ENCODE data around the gene CHD3. TPM values are rescaled to one million over a fixed set of nuclear protein-coding genes. Genes with fewer than 3 reads are reported as not detected.

Gene CHD3
- total RNA-seq, 1 donor from 2014 or later, result 339 TPM

GRCh38 chr17:7912927-7913524 is 24.4 kb downstream of the CHD3 start:
- Mint-ChIP-seq H3K4me3 (no peak overlapping the region), H3K36me3 (peaks cover 37% of the 10 kb centered on the region), H3K27me3 (ENCODE audit: low read depth) (no peaks in the 10 kb centered on the region), H3K27ac (peak overlapping the region; percentile 73), H3K9me3 (no peaks in the 10 kb centered on the region), H3K4me1 (peaks cover 28% of the 10 kb centered on the region)
- no peak for DNase-seq (ENCODE audit: low spot score in 2 of 2, unreplicated experiment in 2 of 2)
- TF ChIP-seq CTCF (IDR thresholded peaks at IDR 0.05; ENCODE audit: unreplicated experiment), result peak; percentile 27

- TF ChIP-seq CTCF (IDR thresholded peaks at IDR 0.05; ENCODE audit: unreplicated experiment), result no peak
- H3K27me3 Mint-ChIP-seq (ENCODE audit: low read depth), result no peaks in the 10 kb centered on the region
- peaks cover 21% of the 10 kb centered on the region for H3K36me3 Mint-ChIP-seq
- no peak for DNase-seq (ENCODE audit: low spot score in 2 of 2, unreplicated experiment in 2 of 2)
- H3K9me3 Mint-ChIP-seq, result no peaks in the 10 kb centered on the region
- peak overlapping the region; percentile 75 for H3K4me3 Mint-ChIP-seq
- H3K4me1 Mint-ChIP-seq, result peaks cover 28% of the 10 kb centered on the region
- peak overlapping the region; percentile 95 for H3K27ac Mint-ChIP-seq
Observed at GRCh38 chr17:7915179-7915610, 26.6 kb downstream of the CHD3 start.

- peaks cover 28% of the 10 kb centered on the region for H3K4me1 Mint-ChIP-seq
- H3K27me3 Mint-ChIP-seq (ENCODE audit: low read depth), result no peaks in the 10 kb centered on the region
- H3K4me3 Mint-ChIP-seq, result peak within 1 kb of the TSS; percentile 75
- TF ChIP-seq CTCF (IDR thresholded peaks at IDR 0.05; ENCODE audit: unreplicated experiment), result no peak
- no peaks in the 10 kb centered on the region for H3K9me3 Mint-ChIP-seq
- H3K27ac Mint-ChIP-seq, result peak within 1 kb of the TSS; percentile 95
- peak; percentile 98 for DNase-seq (ENCODE audit: low spot score in 2 of 2, unreplicated experiment in 2 of 2)
- peaks cover 15% of the 10 kb centered on the region for H3K36me3 Mint-ChIP-seq
Observed at GRCh38 chr17:7915611-7916384, 27.2 kb downstream of the CHD3 start, which contains the start of gene RNF227. TSS of gene RNF227 (minus strand) at chr17:7916289. CDS start at chr17:7916195, 94 bp downstream.

- peak overlapping the region; percentile 42 for H3K4me3 Mint-ChIP-seq
- H3K4me1 Mint-ChIP-seq, result peaks cover 28% of the 10 kb centered on the region
- H3K27ac Mint-ChIP-seq, result peak overlapping the region; percentile 67
- H3K9me3 Mint-ChIP-seq, result no peaks in the 10 kb centered on the region
- H3K27me3 Mint-ChIP-seq (ENCODE audit: low read depth), result no peaks in the 10 kb centered on the region
- peaks cover 10% of the 10 kb centered on the region for H3K36me3 Mint-ChIP-seq
- no peak for TF ChIP-seq CTCF (IDR thresholded peaks at IDR 0.05; ENCODE audit: unreplicated experiment)
- peak in 1 of 2 experiments; percentile 56 for DNase-seq (ENCODE audit: low spot score in 2 of 2, unreplicated experiment in 2 of 2)
Observed at GRCh38 chr17:7916385-7916682, 27.7 kb downstream of the CHD3 start.

- H3K36me3 Mint-ChIP-seq, result peaks cover 7% of the 10 kb centered on the region
- no peak for TF ChIP-seq CTCF (IDR thresholded peaks at IDR 0.05; ENCODE audit: unreplicated experiment)
- peaks cover 30% of the 10 kb centered on the region for H3K4me1 Mint-ChIP-seq
- no peaks in the 10 kb centered on the region for H3K9me3 Mint-ChIP-seq
- H3K27ac Mint-ChIP-seq, result peak overlapping the region; percentile 67
- no peaks in the 10 kb centered on the region for H3K27me3 Mint-ChIP-seq (ENCODE audit: low read depth)
- peak overlapping the region; percentile 42 for H3K4me3 Mint-ChIP-seq
- no peak for DNase-seq (ENCODE audit: low spot score in 2 of 2, unreplicated experiment in 2 of 2)
Observed at GRCh38 chr17:7916808-7917207, 28.2 kb downstream of the CHD3 start.

Data from mesothelial cell of epicardium (in vitro differentiated cells).